Activated CD8-positive, alpha-beta memory T cell treated with anti-CD3 and anti-CD28 coated beads, Interleukin-2, amount 50 U/mL, for 48 hours (primary cell): ENCODE data around the gene C1orf232.

Experiments used
- DNase-seq: peaks from one replicate; pipeline ENCODE4 v3.0.0-alpha.2; 2020

Gene C1orf232

GRCh38 chr1:26168410-26169197 lies at the start of gene C1orf232:
C1orf232 (minus strand) TSS chr1:26168963; CDS start chr1:26168499, 464 bp downstream.
- DNase-seq = no peak

- no peak for DNase-seq
Observed at GRCh38 chr1:26215246-26215645, 46.5 kb upstream of the C1orf232 start.

DNA sequence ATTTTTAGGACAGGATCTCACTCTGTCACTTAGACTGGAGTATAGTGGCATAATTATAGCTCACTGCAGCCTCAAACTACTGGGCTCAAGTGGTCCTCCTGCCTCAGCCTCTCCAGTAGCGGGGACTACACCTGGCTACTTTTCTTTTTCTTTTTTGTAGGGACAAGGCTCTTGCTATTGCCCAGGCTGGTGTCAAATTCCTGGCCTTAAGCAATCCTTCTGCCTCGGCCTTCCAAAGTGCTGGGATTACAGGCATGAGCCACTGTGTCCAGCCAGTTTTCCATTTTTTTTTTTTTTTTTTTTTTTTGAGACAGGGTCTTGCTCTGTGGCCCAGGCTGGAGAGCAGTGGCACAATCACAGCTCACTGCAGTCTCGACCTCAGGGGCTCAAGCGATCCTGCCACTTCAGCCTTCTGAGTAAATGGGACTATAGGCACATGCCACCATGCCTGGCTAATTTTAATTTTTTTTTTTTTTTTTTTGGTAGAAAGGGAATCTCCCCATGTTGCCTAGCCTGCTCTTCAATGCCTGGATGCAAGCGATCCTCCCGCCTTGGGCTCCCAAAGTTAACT lies 44.7 kb upstream of the C1orf232 start:
- no peak for DNase-seq

DNA sequence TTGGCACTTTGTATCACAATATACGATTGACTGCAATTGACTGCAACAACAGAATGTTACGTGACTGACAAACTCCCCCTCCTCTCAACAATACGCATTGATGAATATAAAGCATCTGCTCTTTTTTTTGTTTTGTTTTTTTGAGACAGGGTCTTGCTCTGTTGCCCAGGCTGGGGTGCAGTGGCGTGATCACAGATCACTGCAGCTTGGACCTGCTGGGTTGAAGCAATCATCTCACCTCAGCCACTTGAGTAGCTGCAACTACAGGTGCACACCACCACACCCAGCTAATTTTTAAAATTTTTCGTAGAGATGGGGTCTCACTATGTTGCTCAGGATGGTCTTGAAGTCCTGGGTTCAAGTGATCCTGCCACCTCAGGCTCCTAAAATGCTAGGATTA lies 44.0 kb upstream of the C1orf232 start:
- no peak for DNase-seq

DNA sequence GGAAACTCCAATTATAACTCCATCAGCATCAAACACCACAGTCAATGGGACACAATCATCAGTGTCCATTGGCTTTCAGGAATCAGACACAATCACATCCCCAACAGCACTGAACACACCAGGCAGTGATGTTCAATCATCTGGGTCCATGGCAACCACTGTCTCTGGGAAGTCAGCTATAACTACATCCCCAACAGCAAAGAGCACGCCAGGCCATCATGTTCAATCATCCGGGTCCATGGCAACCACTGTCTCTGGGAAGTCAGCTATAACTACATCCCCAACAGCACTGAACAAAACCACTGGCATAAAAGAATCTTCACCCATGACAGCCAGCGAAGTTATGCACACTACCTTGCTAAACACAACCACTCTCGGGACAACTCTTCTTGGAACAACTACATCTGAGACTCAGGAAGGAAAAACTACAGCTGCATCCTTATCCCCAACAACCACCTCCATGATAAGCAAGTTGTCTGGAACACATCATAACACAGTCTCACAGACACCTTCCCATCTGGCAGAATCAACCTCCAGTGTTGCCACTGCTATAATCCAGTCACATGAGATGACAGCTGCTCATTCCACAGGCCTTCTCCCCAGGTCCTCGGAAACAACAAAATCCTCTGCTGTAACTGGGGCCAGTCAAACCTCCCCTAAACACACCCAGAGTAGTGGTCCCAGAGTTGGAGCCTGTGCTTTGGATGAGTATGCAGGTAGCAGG lies 41.5 kb upstream of the C1orf232 start:
- DNase-seq = no peak

DNA sequence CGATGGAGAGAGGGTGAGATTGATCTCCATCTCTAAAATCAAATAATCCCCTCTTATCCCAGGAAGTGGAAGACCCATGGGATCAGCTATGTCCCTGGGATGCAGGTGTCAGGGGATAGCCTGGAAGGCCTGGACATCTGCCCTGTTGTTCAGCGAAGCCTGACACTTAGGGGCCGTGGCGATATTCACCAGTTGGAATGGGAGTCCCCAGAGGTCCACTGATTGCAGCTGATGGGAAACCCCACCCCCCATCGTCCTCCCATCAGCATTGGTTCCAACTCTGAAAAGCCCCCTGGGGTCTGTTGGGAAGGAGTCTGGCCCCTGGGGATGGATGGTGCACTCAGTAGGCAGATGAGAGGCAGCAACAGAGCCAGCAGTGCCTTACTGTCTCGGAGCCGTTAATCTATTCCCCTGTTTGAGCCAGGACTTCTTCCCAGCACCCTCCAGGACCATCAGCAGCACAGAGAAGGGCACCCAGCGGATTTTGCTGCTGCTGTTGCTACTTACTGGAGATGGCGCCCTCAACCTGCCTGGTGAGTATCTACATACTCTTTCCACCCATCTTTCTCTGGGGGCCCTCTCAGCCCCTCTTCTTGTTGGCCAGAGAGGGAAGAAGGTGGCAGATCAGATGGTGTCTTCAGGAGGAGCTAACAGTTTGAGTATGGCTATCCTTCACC lies 35.0 kb upstream of the C1orf232 start:
- no peak for DNase-seq

DNA sequence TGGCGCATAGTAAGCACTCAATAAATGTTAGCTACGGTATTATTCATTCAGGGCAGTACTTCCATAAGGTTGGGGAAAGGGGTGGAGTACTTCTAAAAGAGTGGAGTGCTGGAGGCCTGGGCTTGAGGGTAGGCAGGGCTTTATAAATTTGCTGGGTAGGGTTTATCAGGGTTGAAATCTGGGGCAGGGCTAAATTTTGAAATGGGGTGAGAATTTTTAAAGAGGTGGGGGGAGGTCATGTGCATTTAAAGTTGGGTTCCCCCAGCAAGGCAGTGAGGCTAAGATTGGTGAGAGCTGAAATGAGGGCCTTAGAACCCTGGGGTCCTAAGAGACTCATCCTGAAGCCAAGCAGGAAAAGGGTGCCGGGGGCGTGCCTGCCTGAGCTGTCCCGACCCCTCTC lies 31.6 kb upstream of the C1orf232 start:
- DNase-seq = no peak

DNA sequence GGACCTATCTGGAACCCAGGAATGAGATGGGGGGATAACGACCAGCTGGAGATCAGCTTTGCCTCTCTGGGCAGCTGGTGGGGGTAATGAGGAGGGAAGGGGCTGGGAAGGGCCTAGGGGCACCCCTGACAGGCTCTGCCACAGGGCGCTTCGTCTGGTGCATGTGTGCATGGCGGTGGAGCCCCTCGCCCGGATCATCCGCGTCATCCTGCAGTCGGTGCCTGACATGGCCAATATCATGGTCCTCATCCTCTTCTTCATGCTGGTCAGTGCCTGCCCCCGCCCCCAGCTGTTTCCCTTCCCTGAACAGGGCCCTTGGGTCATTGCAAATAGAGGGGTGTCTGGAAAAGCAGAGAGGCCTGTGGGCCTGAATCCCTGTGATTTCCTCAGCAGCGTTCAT lies 29.1 kb upstream of the C1orf232 start:
- no peak for DNase-seq

GRCh38 chr1:26197301-26197700 lies 28.5 kb upstream of the C1orf232 start:
- DNase-seq = no peak

DNA sequence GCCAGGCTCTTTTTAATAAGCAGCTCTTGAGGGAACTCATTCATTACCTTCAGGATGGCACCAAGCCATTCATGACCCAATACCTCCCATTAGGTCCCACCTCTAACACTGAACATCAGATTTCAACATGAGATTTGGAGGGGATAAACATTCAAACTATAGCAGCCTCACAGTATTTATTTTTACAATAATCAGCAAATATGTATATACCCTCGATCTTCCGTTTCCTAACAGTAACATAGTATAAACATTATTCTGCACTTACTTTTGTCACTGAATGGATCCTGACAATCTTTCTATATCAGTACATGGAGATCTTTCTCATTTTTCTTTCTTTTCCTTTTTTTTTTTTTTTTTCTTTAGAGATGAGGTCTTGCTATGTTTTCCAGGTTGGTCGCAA lies 27.0 kb upstream of the C1orf232 start:
- no peak for DNase-seq

GRCh38 chr1:26191739-26192138 lies 23.0 kb upstream of the C1orf232 start:
- DNase-seq = no peak

- DNase-seq = no peak
Observed at GRCh38 chr1:26190373-26190987, 21.7 kb upstream of the C1orf232 start, which contains the start of gene CATSPER4. CATSPER4 (plus strand) TSS chr1:26190602; CDS start chr1:26190628, 26 bp downstream.

- no peak for DNase-seq
Observed at GRCh38 chr1:26189751-26190275, 21.1 kb upstream of the C1orf232 start.

DNA sequence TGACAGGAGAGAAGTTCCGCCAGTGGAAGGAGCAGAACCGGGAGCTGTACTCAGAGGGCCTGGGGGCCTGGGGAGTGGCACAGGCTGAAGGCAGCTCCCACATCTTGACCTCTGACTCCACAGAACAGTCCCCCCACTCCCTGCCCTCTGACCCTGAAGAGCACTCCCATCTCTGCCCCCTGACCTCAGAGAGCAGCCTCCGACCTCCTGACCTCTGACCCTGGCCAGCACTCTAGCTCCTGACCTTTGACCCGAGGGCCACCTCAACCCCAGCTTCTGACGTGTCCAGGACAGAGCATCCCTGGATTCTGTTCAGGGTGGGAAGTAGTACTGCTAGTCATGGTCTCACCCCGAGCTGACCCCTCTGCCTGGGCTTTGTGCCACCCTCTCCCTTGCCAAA lies 20.6 kb upstream of the C1orf232 start:
- DNase-seq = no peak

DNA sequence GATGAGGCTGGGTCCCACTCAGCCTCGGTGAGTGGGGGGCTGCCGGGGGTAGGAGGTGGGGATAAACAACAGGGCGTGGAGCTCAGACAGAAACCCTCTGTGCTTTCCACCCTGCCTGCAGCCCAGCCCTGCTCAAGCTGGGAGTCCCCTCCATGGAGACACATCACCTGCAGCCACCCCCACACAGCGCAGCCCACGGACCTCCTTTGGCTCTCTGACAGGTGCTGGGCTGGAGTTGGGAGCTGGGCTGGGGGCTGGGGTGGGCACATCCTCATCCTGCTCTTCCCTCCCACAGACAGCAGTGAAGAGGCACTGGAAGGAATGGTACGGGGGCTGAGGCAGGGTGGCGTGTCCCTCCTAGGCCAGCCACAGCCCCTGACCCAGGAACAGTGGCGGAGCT lies 19.7 kb upstream of the C1orf232 start:
- DNase-seq = no peak

GRCh38 chr1:26187882-26188281 lies 19.1 kb upstream of the C1orf232 start:
- DNase-seq = no peak

GRCh38 chr1:26184883-26185282 lies 16.1 kb upstream of the C1orf232 start:
- DNase-seq = no peak

DNA sequence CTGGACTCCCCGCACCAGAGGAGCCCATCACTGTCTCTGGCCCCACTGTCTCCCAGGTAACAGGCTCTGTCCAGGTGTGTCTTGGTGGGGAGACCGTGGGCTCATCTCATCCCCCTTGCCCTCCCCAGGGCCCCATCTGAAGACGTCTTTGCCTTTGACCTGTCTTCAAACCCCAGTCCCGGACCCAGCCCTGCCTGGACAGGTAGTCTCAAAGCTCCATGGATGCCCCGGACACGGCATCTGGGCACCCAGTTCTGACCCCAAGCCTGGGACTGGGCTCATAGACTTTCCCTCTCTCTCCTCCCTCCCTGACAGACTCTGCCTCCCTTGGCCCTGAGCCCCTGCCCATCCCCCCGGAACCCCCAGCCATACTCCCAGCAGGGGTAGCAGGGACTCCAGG lies 15.3 kb upstream of the C1orf232 start:
- DNase-seq = no peak

- no peak for DNase-seq
Observed at GRCh38 chr1:26182383-26182696, 13.6 kb upstream of the C1orf232 start.

DNA sequence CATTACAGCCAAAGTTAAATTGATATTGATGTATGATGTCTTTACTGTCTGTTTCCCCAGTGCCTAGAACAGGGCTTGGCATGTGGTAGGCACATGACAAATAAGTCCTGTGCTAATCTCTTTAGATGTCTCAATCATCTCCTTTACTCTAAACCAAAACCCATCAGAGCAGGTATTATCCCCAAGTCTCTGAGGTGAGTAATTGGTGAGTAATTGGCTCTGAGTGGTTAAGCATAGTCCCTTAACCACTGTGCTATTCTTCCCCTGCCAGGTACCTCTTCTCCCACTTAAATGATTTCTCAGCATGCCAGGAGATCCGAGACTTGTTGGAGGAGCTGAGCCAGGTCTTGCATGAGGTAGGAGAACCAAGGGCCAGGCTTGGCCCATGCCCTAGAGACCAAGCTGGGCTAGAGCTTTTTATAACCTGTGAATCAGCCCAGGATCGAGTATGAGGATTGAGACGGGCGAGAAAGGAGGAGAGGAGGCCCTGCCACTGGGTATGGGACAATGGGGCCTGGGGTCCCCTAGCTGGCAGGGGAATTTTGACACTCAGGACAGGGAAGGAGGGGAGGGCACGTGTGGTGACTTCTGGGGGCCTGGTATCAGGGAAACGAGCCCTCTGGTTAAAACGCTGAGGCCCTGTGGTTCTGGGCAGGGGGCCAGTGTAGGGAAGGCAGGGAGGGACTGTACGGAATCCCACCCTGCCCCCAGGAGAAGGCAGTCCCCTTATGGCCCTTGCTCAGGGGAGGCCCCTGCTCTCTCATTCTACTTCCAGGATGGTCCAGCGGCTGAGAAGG lies 13.0 kb upstream of the C1orf232 start:
- no peak for DNase-seq

DNA sequence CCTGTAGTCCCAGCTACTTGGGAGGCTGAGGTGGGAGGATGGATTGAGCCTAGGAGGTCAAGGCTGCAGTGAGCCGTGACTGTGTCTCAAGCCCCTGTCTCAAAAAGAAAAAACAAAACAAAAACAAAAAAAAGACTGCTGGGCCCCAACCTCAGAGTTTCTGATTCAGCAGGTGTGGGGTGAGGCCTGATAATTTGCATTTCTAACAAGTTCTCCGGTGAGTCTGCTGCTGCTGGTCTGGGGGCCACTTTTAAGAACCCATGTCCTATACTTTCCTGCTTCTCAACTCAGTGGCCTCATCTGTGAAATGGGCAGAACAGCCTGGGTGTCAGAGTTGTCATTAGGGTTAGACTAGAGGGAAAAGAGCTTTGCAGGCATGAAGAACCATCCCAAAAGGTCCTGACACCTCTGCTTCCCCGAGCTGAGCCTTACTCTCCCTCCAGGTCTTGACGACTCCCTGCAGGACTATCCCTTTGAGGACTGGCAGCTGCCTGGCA lies 11.3 kb upstream of the C1orf232 start:
- DNase-seq = no peak

DNA sequence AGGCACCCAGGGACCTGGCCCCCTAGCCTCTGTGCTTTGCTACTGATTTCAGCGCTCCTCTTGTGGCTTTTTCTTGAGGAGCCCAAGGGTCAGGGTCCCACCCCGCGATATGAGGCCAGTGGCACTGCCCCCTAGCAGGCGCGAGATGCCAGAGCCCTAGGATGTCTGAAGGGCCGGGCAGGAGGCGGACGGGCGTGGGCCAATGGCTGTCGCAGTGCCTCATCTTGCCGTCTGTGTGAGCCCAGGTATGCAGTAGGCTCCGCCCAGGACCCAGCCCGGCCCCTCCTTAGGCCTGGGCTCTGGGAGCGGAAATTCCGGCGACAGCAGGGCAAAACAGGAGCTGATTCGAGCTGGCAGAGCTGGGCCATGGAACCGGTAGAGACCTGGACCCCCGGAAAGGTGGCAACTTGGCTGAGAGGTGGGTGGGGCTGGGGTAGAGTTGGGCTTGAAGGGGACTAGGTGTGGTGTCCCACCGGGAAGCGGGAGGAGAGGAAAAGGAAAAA lies 8.5 kb upstream of the C1orf232 start, which contains the start of gene CNKSR1:
CNKSR1 (plus strand) TSS at position 310 of the 503 bp plus-strand sequence; CDS start at position 367, 57 bp downstream.
- DNase-seq = no peak
